ENCODE data around the gene PHACTR1.

PHACTR1 gene

GRCh38 chr6:12827921-12828320, 111.4 kb downstream of the PHACTR1 start:
- H3K4me1 ChIP-seq (ENCODE audit: insufficient read depth, low read length), result no peaks in the 10 kb centered on the region
- no peak overlapping the region for H3K9ac ChIP-seq (ENCODE audit: low read length)
- no peaks in the 10 kb centered on the region for H3K27me3 ChIP-seq (ENCODE audit: control insufficient read depth in 1 of 2, insufficient read depth in 2 of 2, low read length in 2 of 2)
- H3K9me3 ChIP-seq (ENCODE audit: low read length), result no peaks in the 10 kb centered on the region
- no peak overlapping the region for H3K27ac ChIP-seq (ENCODE audit: low read depth, low read length)
- no peaks in the 10 kb centered on the region for H3K36me3 ChIP-seq (ENCODE audit: insufficient read depth, low read length)
- no peak overlapping the region for H3K4me3 ChIP-seq (ENCODE audit: low read depth in 1 of 2, low read length in 2 of 2)

GRCh38 chr6:12832226-12832735, 115.7 kb downstream of the PHACTR1 start:
- Histone ChIP-seq H3K27me3 (ENCODE audit: control insufficient read depth in 1 of 2, insufficient read depth in 2 of 2, low read length in 2 of 2) (no peaks in the 10 kb centered on the region), H3K36me3 (ENCODE audit: insufficient read depth, low read length) (no peaks in the 10 kb centered on the region), H3K27ac (ENCODE audit: low read depth, low read length) (no peak overlapping the region), H3K9me3 (ENCODE audit: low read length) (no peaks in the 10 kb centered on the region), H3K9ac (ENCODE audit: low read length) (no peak overlapping the region), H3K4me3 (ENCODE audit: low read depth in 1 of 2, low read length in 2 of 2) (no peak overlapping the region), H3K4me1 (ENCODE audit: insufficient read depth, low read length) (no peaks in the 10 kb centered on the region)

- Histone ChIP-seq H3K9ac (ENCODE audit: low read length) (no peak overlapping the region), H3K36me3 (ENCODE audit: insufficient read depth, low read length) (no peaks in the 10 kb centered on the region), H3K27me3 (ENCODE audit: control insufficient read depth in 1 of 2, insufficient read depth in 2 of 2, low read length in 2 of 2) (no peaks in the 10 kb centered on the region), H3K27ac (ENCODE audit: low read depth, low read length) (no peak overlapping the region), H3K4me1 (ENCODE audit: insufficient read depth, low read length) (no peaks in the 10 kb centered on the region), H3K9me3 (ENCODE audit: low read length) (peaks cover 4% of the 10 kb centered on the region), H3K4me3 (ENCODE audit: low read depth in 1 of 2, low read length in 2 of 2) (no peak overlapping the region)
Measured at GRCh38 chr6:12836009-12836408, 119.4 kb downstream of the PHACTR1 start.

DNA sequence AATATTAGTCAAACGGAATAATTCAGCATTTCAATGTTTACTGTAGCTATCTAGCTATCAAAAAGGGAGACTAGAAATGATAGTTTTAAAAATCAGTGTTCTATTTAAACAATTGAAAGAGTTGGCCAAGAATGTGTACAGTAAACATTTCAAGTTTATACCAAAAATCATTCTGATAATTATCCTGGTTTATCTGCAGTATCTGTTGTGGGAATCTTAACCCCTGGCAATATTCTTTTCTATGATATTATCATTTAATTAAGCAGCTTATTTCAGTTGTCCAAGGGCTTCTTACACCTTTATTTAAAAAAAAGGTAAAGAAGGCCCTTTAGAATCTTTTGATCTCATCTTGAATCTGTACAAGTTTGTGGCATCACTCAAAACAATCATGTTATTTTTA, 125.1 kb downstream of the PHACTR1 start:
- Histone ChIP-seq H3K9ac (ENCODE audit: low read length) (no peak overlapping the region), H3K27ac (ENCODE audit: low read depth, low read length) (no peak overlapping the region), H3K4me1 (ENCODE audit: insufficient read depth, low read length) (no peaks in the 10 kb centered on the region), H3K9me3 (ENCODE audit: low read length) (peaks cover 4% of the 10 kb centered on the region), H3K36me3 (ENCODE audit: insufficient read depth, low read length) (no peaks in the 10 kb centered on the region), H3K4me3 (ENCODE audit: low read depth in 1 of 2, low read length in 2 of 2) (no peak overlapping the region), H3K27me3 (ENCODE audit: control insufficient read depth in 1 of 2, insufficient read depth in 2 of 2, low read length in 2 of 2) (no peaks in the 10 kb centered on the region)

DNA sequence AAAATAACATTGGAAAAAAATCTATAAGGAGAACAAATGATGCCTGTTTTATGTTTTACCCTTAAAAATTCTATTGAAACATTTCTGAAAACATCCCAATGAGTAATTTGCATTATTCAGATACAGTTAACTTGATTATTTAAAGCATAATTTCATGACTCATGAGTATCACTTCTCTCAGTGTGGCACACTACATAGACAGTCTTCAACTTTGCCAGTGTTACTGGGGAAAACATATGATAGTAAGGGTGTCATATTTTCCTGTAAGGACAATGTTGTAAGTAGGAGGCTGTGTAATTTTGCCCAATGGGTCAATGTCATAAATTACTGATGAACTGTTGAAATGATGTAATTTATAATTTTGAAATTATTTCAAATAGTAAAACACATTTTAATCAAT, 125.5 kb downstream of the PHACTR1 start:
- Histone ChIP-seq H3K27ac (ENCODE audit: low read depth, low read length) (no peak overlapping the region), H3K9ac (ENCODE audit: low read length) (no peak overlapping the region), H3K27me3 (ENCODE audit: control insufficient read depth in 1 of 2, insufficient read depth in 2 of 2, low read length in 2 of 2) (no peaks in the 10 kb centered on the region), H3K4me1 (ENCODE audit: insufficient read depth, low read length) (no peaks in the 10 kb centered on the region), H3K4me3 (ENCODE audit: low read depth in 1 of 2, low read length in 2 of 2) (no peak overlapping the region), H3K36me3 (ENCODE audit: insufficient read depth, low read length) (no peaks in the 10 kb centered on the region), H3K9me3 (ENCODE audit: low read length) (peaks cover 4% of the 10 kb centered on the region)

GRCh38 chr6:12842658-12843057, 126.1 kb downstream of the PHACTR1 start:
- no peaks in the 10 kb centered on the region for H3K4me1 ChIP-seq (ENCODE audit: insufficient read depth, low read length)
- peaks cover 4% of the 10 kb centered on the region for H3K9me3 ChIP-seq (ENCODE audit: low read length)
- no peak overlapping the region for H3K4me3 ChIP-seq (ENCODE audit: low read depth in 1 of 2, low read length in 2 of 2)
- no peaks in the 10 kb centered on the region for H3K36me3 ChIP-seq (ENCODE audit: insufficient read depth, low read length)
- H3K27me3 ChIP-seq (ENCODE audit: control insufficient read depth in 1 of 2, insufficient read depth in 2 of 2, low read length in 2 of 2), result no peaks in the 10 kb centered on the region
- H3K27ac ChIP-seq (ENCODE audit: low read depth, low read length), result no peak overlapping the region
- no peak overlapping the region for H3K9ac ChIP-seq (ENCODE audit: low read length)

- no peak overlapping the region for H3K9ac ChIP-seq (ENCODE audit: low read length)
- no peaks in the 10 kb centered on the region for H3K4me1 ChIP-seq (ENCODE audit: insufficient read depth, low read length)
- no peaks in the 10 kb centered on the region for H3K36me3 ChIP-seq (ENCODE audit: insufficient read depth, low read length)
- H3K4me3 ChIP-seq (ENCODE audit: low read depth in 1 of 2, low read length in 2 of 2), result no peak overlapping the region
- H3K27me3 ChIP-seq (ENCODE audit: control insufficient read depth in 1 of 2, insufficient read depth in 2 of 2, low read length in 2 of 2), result no peaks in the 10 kb centered on the region
- H3K9me3 ChIP-seq (ENCODE audit: low read length), result no peaks in the 10 kb centered on the region
- no peak overlapping the region for H3K27ac ChIP-seq (ENCODE audit: low read depth, low read length)
Measured at GRCh38 chr6:12844284-12845223, 128.0 kb downstream of the PHACTR1 start.

DNA sequence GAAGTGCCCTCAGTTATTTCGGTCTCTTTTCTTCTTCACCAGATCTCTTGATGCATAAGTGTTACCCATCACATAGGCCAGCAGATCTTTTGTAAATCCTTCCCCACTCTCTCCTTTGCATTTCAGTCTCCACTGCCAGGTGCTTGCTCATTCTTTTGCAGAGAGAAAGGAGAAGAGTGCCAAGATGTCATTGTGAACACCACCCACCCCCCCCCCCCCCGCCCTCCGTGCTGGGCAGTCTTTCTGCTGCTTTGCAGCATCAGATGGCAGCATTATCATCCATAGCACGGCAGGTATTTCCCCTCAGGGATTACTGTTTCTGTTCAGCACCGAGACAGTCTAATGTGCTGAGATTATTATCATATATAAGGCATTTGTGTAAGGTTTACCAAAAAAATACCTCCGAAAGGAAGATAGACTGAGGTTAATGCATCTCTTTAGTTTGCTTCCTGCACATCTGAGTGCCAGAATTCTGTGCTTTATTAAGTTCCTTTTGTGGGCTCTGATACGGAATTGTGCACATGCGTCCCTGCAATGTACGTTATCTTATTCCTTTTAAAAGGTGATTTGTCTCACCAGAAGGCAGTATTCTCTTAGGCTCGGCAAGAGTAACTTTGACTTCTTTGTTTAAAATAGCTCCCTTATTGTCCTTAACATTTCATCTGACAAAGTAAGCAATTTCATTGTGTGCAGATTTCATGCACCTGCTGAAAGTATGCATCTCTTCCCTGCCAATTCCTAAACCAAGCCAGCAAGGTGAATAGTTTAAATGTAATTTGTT, 128.8 kb downstream of the PHACTR1 start:
- no peaks in the 10 kb centered on the region for H3K4me1 ChIP-seq (ENCODE audit: insufficient read depth, low read length)
- no peak overlapping the region for H3K4me3 ChIP-seq (ENCODE audit: low read depth in 1 of 2, low read length in 2 of 2)
- H3K27ac ChIP-seq (ENCODE audit: low read depth, low read length), result no peak overlapping the region
- H3K9ac ChIP-seq (ENCODE audit: low read length), result no peak overlapping the region
- no peaks in the 10 kb centered on the region for H3K27me3 ChIP-seq (ENCODE audit: control insufficient read depth in 1 of 2, insufficient read depth in 2 of 2, low read length in 2 of 2)
- H3K36me3 ChIP-seq (ENCODE audit: insufficient read depth, low read length), result no peaks in the 10 kb centered on the region
- no peaks in the 10 kb centered on the region for H3K9me3 ChIP-seq (ENCODE audit: low read length)

DNA sequence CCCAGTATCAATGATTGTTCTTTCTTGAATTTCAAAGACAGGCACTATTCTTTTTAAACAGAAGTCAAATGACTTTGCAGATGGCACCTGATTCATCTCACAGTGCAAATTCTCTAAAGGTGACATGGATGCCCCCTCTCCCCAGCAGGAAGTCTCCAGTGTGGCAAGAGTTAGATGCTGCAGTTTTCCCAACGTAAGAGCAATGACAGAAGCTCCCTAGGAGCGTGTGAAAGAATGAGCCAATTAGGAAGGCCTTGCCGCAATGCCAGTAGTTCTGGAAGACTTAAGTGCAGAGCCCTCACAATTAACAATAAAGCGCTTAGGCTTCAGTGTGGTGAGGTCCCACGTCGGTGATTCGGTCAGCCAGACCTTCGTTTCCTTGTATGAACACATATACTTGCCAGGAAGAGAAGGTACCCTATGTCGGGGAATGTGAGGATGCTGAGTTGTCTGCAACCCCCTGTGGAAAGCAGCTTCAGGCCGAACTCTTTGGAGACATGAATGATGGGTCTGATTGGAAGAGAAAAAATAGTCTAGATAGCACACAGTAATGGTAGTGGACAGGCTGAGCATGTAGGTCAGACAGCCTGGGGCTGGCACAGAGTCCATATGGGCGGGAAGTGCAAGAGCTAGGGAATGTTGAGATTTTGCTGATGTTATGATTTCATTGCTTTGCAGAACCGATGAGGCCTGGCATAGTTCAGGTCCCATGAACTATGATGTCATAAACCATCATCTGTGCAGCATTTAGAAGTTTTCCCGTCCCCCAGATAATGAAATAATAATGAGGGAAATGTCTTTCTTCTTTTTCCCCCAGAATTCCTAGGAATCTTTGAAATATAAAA, 132.6 kb downstream of the PHACTR1 start:
- Histone ChIP-seq H3K9me3 (ENCODE audit: low read length) (no peaks in the 10 kb centered on the region), H3K27ac (ENCODE audit: low read depth, low read length) (no peak overlapping the region), H3K27me3 (ENCODE audit: control insufficient read depth in 1 of 2, insufficient read depth in 2 of 2, low read length in 2 of 2) (no peaks in the 10 kb centered on the region), H3K4me3 (ENCODE audit: low read depth in 1 of 2, low read length in 2 of 2) (no peak overlapping the region), H3K9ac (ENCODE audit: low read length) (no peak overlapping the region), H3K36me3 (ENCODE audit: insufficient read depth, low read length) (no peaks in the 10 kb centered on the region), H3K4me1 (ENCODE audit: insufficient read depth, low read length) (no peaks in the 10 kb centered on the region)

DNA sequence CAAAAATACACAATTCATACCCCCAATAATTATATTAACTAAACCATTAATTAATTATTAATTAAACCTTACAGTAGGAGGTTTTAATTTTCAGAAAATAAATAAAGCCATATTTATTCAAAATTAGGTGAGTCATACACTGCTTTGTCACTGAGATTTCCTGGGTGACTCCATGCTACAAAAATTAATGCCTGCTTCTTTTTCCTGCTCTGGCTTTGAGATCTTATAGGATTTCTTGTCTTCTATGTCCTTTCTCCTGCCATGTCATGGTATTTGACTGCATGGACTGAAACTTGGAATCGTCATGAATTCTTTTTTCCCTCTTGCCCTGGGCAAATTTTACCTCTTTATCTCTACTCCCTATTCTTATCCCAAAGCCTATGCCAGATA, 133.2 kb downstream of the PHACTR1 start:
- no peak overlapping the region for H3K4me3 ChIP-seq (ENCODE audit: low read depth in 1 of 2, low read length in 2 of 2)
- no peaks in the 10 kb centered on the region for H3K4me1 ChIP-seq (ENCODE audit: insufficient read depth, low read length)
- no peaks in the 10 kb centered on the region for H3K9me3 ChIP-seq (ENCODE audit: low read length)
- H3K9ac ChIP-seq (ENCODE audit: low read length), result no peak overlapping the region
- no peaks in the 10 kb centered on the region for H3K36me3 ChIP-seq (ENCODE audit: insufficient read depth, low read length)
- H3K27ac ChIP-seq (ENCODE audit: low read depth, low read length), result no peak overlapping the region
- no peaks in the 10 kb centered on the region for H3K27me3 ChIP-seq (ENCODE audit: control insufficient read depth in 1 of 2, insufficient read depth in 2 of 2, low read length in 2 of 2)

All from muscle layer of colon (tissue), 2 donors.